Measurements from ENCODE around the gene LDLRAP1. TPM values are rescaled to one million over a fixed set of nuclear protein-coding genes. Genes with fewer than 3 reads are reported as not detected.

LDLRAP1 gene
- total RNA-seq, 1 donor from 2014 or later: 8.6 TPM

GRCh38 chr1:25513666-25514065 is 29.7 kb upstream of the LDLRAP1 start:
- Mint-ChIP-seq H3K4me1 (no peaks in the 10 kb centered on the region), H3K27ac (no peak overlapping the region), H3K27me3 (ENCODE audit: insufficient read depth, low read depth) (no peaks in the 10 kb centered on the region), H3K4me3 (no peak overlapping the region), H3K9me3 (peaks cover 3% of the 10 kb centered on the region), H3K36me3 (no peaks in the 10 kb centered on the region)
- no peaks in the 10 kb centered on the region for H3F3A ChIP-seq (ENCODE audit: low read depth)
- H3K4me3 ChIP-seq: no peak overlapping the region
- no peaks in the 10 kb centered on the region for H3K36me3 ChIP-seq
- no peak overlapping the region for H3K9ac ChIP-seq
- no peak overlapping the region for H3K4me2 ChIP-seq
- no peaks in the 10 kb centered on the region for H4K20me1 ChIP-seq (ENCODE audit: low read depth)
- H3K9me3 ChIP-seq (ENCODE audit: low read depth): no peaks in the 10 kb centered on the region
- no peak for DNase-seq (ENCODE audit: low spot score)
- H3K79me2 ChIP-seq (ENCODE audit: low read depth): no peaks in the 10 kb centered on the region
- H3K4me1 ChIP-seq: no peaks in the 10 kb centered on the region
- no peaks in the 10 kb centered on the region for H3K27me3 ChIP-seq
- H2AFZ ChIP-seq (replicated peaks): no peak overlapping the region
- TF ChIP-seq EZH2 (IDR thresholded peaks at IDR 0.05): no peak
- TF ChIP-seq EZH2phosphoT487 (IDR thresholded peaks at IDR 0.05): no peak
- TF ChIP-seq CTCF (IDR thresholded peaks at IDR 0.05): no peak
- no peak overlapping the region for H3K27ac ChIP-seq

DNA sequence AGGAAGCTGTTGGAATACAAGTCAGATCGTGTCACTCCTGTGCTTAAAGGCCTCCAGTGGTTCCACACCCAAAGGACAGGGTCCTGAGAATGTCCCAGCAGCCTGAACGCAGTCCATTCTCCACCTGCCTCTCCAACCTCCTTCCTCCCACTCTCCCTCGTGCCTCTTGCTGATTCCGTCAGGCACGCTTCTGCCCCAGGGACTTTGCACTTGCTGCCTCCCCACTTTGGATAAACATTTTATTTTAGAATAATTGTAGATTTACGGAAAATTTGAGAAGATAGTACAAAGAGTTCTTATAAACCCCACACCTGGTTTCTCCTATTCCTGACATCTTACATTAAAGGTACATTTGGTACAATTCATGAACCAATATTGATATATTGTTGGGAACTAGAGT is 28.4 kb upstream of the LDLRAP1 start:
- Histone ChIP-seq H3K4me1 (no peaks in the 10 kb centered on the region), H3K9ac (no peak overlapping the region), H3K4me2 (no peak overlapping the region), H3K79me2 (ENCODE audit: low read depth) (no peaks in the 10 kb centered on the region), H3F3A (ENCODE audit: low read depth) (no peaks in the 10 kb centered on the region), H3K27ac (no peak overlapping the region), H3K9me3 (ENCODE audit: low read depth) (no peaks in the 10 kb centered on the region), H3K36me3 (no peaks in the 10 kb centered on the region), H3K27me3 (no peaks in the 10 kb centered on the region), H4K20me1 (ENCODE audit: low read depth) (no peaks in the 10 kb centered on the region), H3K4me3 (no peak overlapping the region), H2AFZ (replicated peaks) (no peak overlapping the region)
- Mint-ChIP-seq H3K27me3 (ENCODE audit: insufficient read depth, low read depth) (no peaks in the 10 kb centered on the region), H3K9me3 (peaks cover 3% of the 10 kb centered on the region), H3K4me1 (no peaks in the 10 kb centered on the region), H3K27ac (peak overlapping the region; percentile 3), H3K36me3 (no peaks in the 10 kb centered on the region), H3K4me3 (no peak overlapping the region)
- DNase-seq (ENCODE audit: low spot score): no peak
- TF ChIP-seq CTCF (IDR thresholded peaks at IDR 0.05) (no peak), EZH2phosphoT487 (IDR thresholded peaks at IDR 0.05) (no peak), EZH2 (IDR thresholded peaks at IDR 0.05) (no peak)

DNA sequence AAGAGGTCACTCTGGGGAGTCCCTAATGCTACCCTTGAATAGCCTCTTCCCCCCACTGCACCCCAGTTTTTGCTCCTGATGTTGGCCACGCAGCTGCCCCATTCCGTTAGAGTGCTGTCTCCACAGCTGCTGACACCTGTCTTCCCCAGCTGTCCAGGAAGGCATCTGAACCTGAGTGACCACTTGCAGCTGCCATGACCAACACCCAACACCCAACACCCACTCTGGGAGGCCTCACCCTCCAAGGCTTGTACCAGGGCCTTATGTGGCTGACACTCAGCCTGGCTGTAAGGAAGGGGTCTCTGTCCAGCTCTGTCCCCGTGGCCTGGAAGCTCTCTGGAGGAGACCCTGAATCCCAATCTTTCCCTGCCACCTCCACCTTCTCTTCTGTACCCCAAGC is 26.7 kb upstream of the LDLRAP1 start:
- peaks cover 7% of the 10 kb centered on the region for H3K4me1 Mint-ChIP-seq
- TF ChIP-seq EZH2 (IDR thresholded peaks at IDR 0.05) (no peak), CTCF (IDR thresholded peaks at IDR 0.05) (no peak)
- H3K27ac Mint-ChIP-seq: no peak overlapping the region

More for the DNA sequence above, 26.7 kb upstream of the LDLRAP1 start:
- no peaks in the 10 kb centered on the region for H3K36me3 Mint-ChIP-seq
- Histone ChIP-seq H3K27me3 (no peaks in the 10 kb centered on the region), H3K27ac (no peak overlapping the region), H3K36me3 (no peaks in the 10 kb centered on the region), H3K4me2 (no peak overlapping the region), H3K79me2 (ENCODE audit: low read depth) (no peaks in the 10 kb centered on the region), H3K9ac (no peak overlapping the region), H3K9me3 (ENCODE audit: low read depth) (no peaks in the 10 kb centered on the region), H3K4me3 (no peak overlapping the region), H3K4me1 (no peaks in the 10 kb centered on the region), H4K20me1 (ENCODE audit: low read depth) (no peaks in the 10 kb centered on the region), H2AFZ (replicated peaks) (no peak overlapping the region), H3F3A (ENCODE audit: low read depth) (no peaks in the 10 kb centered on the region)
- H3K4me3 Mint-ChIP-seq: no peak overlapping the region
- no peaks in the 10 kb centered on the region for H3K27me3 Mint-ChIP-seq (ENCODE audit: insufficient read depth, low read depth)
- DNase-seq (ENCODE audit: low spot score): no peak
- H3K9me3 Mint-ChIP-seq: peaks cover 3% of the 10 kb centered on the region
